HepG2 (cell line): ENCODE measurements around the gene DCLRE1C. TPM values are rescaled to one million over a fixed set of nuclear protein-coding genes. Genes with fewer than 3 reads are reported as not detected.

Experiments
- ATAC-seq: fragments of 200-7000 bp; cut with Tn5 transposase; 3 replicates; pipeline ENCODE4 v1.9.1; 2020; ENCODE audit warnings: mild to moderate bottlenecking, moderate library complexity
- BruUV-seq: library from RNA; stranded (reverse); fragments of 400-500 nt; replicated peaks from 2 replicates; lab custom pipeline; 2021; lab: Mats Ljungman, UMichigan
- CTCF ChIA-PET: fragments of 300-600 bp; formaldehyde crosslinking; extraction: SDS; loops from one replicate; lab custom pipeline; 2021; ENCODE audit warnings: low total read pairs, inconsistent platforms, low intra/inter-chr PET ratio; lab: Yijun Ruan, JAX
- POLR2A ChIA-PET: fragments of 350-600 bp; sonication (Branson Sonifier 250); formaldehyde crosslinking; loops from one replicate; lab custom pipeline; 2020; ENCODE audit warnings: antibody characterized with exemption, inconsistent platforms; lab: Yijun Ruan, JAX
- DNase-seq: peaks from one replicate; pipeline ENCODE4 v3.0.0-alpha.2; 2015; ENCODE audit warnings: low spot score
- FAIRE-seq: peaks from 3 replicates; lab custom pipeline; 2011; peaks lifted over from hg19 to GRCh38; lab: Jason Lieb, UNC
- H2AFZ ChIP-seq: one replicate; pipeline ENCODE4 v1.6.1; 2011; ENCODE audit warnings: low read length, inconsistent platforms
- H3K27ac ChIP-seq: fragments of 300-600 bp; 3 replicates; pipeline ENCODE4 v1.8.0; 2011; ENCODE audit warnings: mixed run types, mild to moderate bottlenecking, mixed read lengths, low read length, inconsistent platforms; ENCODE audit not compliant: insufficient read depth; ENCODE audit errors: extremely low read length
- H3K27me3 ChIP-seq, 2 experiments: fragments of 200-600 bp in 1 of 2; 2 replicates in 1 of 2; 3 replicates in 1 of 2; pipeline versions ENCODE4 v1.6.0 to v1.8.0; 2011; ENCODE audit warnings: low read length in 2 of 2, mild to moderate bottlenecking in 2 of 2, moderate library complexity in 2 of 2, inconsistent platforms in 1 of 2; ENCODE audit not compliant: insufficient read depth in 2 of 2, control insufficient read depth in 1 of 2
- H3K36me3 ChIP-seq, 2 experiments: fragments of 200-600 bp in 1 of 2; replicated peaks in 1 of 2; 2 replicates in 1 of 2; 3 replicates in 1 of 2; pipeline versions ENCODE4 v1.5.1 to v1.8.0; 2011; ENCODE audit warnings: low read length in 2 of 2, inconsistent platforms in 1 of 2; ENCODE audit not compliant: insufficient read depth in 2 of 2, control insufficient read depth in 1 of 2
- H3K4me1 ChIP-seq: 2 replicates; pipeline ENCODE4 v1.5.1; 2012; ENCODE audit warnings: low read length, inconsistent platforms; ENCODE audit not compliant: insufficient read depth
- H3K4me2 ChIP-seq: 2 replicates; pipeline ENCODE4 v1.6.0; 2011; ENCODE audit warnings: low read depth, low read length, inconsistent platforms
- H3K4me3 ChIP-seq, 3 experiments: fragments of 200-600 bp in 1 of 3; sonication (generic), shearing (Covaris generic) in 1 of 3; replicated peaks in 1 of 3; 2 replicates each; pipeline ENCODE4 v1.5.1; 2011 to 2016; ENCODE audit warnings: low read length in 3 of 3, inconsistent platforms in 2 of 3, low read depth in 2 of 3, mild to moderate bottlenecking in 2 of 3, control low read depth in 1 of 3, mixed read lengths in 1 of 3; ENCODE audit not compliant: insufficient read depth in 1 of 3
- H3K79me2 ChIP-seq: one replicate; pipeline ENCODE4 v1.6.1; 2011; ENCODE audit warnings: low read length, inconsistent platforms; ENCODE audit not compliant: insufficient read depth
- H3K9ac ChIP-seq: 2 replicates; pipeline ENCODE4 v1.6.0; 2011; ENCODE audit warnings: mild to moderate bottlenecking, low read depth, low read length, inconsistent platforms; ENCODE audit not compliant: insufficient read depth
- H3K9me3 ChIP-seq: 2 replicates; pipeline ENCODE4 v1.5.1; 2012; ENCODE audit warnings: mild to moderate bottlenecking, low read length
- H4K20me1 ChIP-seq: 2 replicates; pipeline ENCODE4 v1.6.0; 2011; ENCODE audit warnings: inconsistent platforms, mild to moderate bottlenecking, low read length, moderate library complexity; ENCODE audit not compliant: insufficient read depth
- HDAC6 ChIP-seq: fragments of 200-600 bp; sonication (generic); IDR thresholded peaks from 2 replicates; pipeline ENCODE4 v1.7.0; 2017; ENCODE audit warnings: mild to moderate bottlenecking, antibody characterized with exemption, low read length, low read depth
- MIER2 ChIP-seq: IDR thresholded peaks from 2 replicates; pipeline ENCODE4 v1.6.1; 2016; ENCODE audit warnings: missing biosample characterization, missing genetic modification reagents
- NKX3-1 ChIP-seq: sonication (generic); formaldehyde crosslinking; IDR thresholded peaks from 2 replicates; pipeline ENCODE4 v1.5.0; 2020; ENCODE audit warnings: missing genetic modification reagents
- SAP130 ChIP-seq: IDR thresholded peaks from 2 replicates; pipeline ENCODE4 v1.6.1; 2016; ENCODE audit warnings: low read depth
- SCMH1 ChIP-seq: sonication (generic); formaldehyde crosslinking; IDR thresholded peaks from 2 replicates; pipeline ENCODE4 v1.9.0; 2021; ENCODE audit warnings: missing genetic modification reagents, mild to moderate bottlenecking, borderline replicate concordance
- ZNF570 ChIP-seq: sonication (generic); formaldehyde crosslinking; IDR thresholded peaks from 2 replicates; pipeline ENCODE4 v1.4.0; 2020; ENCODE audit warnings: mild to moderate bottlenecking, missing genetic modification reagents, borderline replicate concordance
- WGBS: methylation state at CpG from one replicate; pipeline ENCODE4 v1.1.6; 2017; ENCODE audit warnings: low lambda C conversion rate; 5-methylcytosine and 5-hydroxymethylcytosine counted together
- in situ Hi-C: cut with HindIII; loops from 2 replicates; pipeline ENCODE4 v1.10.0; 2017; ENCODE audit warnings: low pct_unique_long_range_greater_than_20kb; ENCODE audit not compliant: extremely low pct_ligation_motif_present
- intact Hi-C: fragments of 100-400 bp; cut with micrococcal nuclease; formaldehyde crosslinking; loops from one replicate; pipeline ENCODE4 v1.10.0; 2022; ENCODE audit not compliant: unreplicated experiment
- polyA plus RNA-seq, 8 experiments: library from polyadenylated mRNA; depleted of rRNA in 3 of 8; stranded (reverse) in 7 of 8; unstranded in 1 of 8; fragments of >200 nt; fragmentation: Illumina TruSeq in 4 of 8; extraction: Trizol in 4 of 8; gene quantifications; 2 replicates each; pipeline versions ENCODE4 v1.2.1 to v1.2.3, GENCODE V29; 2011 to 2016; ENCODE audit warnings: low read depth in 4 of 8, missing spikeins in 1 of 8, mixed read lengths in 1 of 8; ENCODE audit not compliant: insufficient read depth in 1 of 8
- total RNA-seq, 5 experiments: library from RNA; depleted of rRNA; stranded (reverse); fragments of >200 nt; fragmentation: Illumina TruSeq; extraction: Trizol; gene quantifications; 2 replicates each; pipeline ENCODE4 v1.2.3, GENCODE V29; 2016; ENCODE audit warnings: low read depth in 1 of 5
- TF ChIP-seq, protein P1 (sequence below), 2 experiments: IDR thresholded peaks; 2 replicates each; pipeline ENCODE4 v1.6.1; 2011 to 2012; ENCODE audit warnings: low read length in 2 of 2, borderline replicate concordance in 1 of 2, low read depth in 1 of 2, mild to moderate bottlenecking in 1 of 2, moderate library complexity in 1 of 2

DCLRE1C gene
- total and polyA plus RNA-seq, 2 of the 13 experiments (the other 11 are each of a cell fraction or from before 2014, with no cell fraction given): 3.0 to 10.3 TPM

DNA sequence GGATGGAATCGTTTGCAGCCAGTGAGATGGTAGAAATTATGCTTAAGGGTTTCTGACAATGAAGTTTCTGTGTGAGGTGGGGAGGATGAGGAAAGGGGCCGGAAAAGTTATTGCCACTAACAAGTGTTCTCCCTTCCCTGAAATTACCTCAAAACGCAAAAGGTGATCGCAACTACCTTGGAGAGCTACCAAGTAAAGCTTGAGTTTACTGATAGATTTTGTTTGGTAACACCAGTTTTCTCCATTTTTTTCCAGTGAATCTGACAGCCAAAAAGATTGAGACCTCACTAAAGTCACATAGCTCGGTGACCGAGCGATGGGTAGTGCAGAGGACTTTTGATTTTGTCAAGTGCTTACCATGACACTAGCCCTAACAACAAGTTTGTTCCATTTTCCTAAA lies 73.7 kb downstream of the DCLRE1C start:
- no TSS peak for BruUV-seq

More for the DNA sequence above, 73.7 kb downstream of the DCLRE1C start:
- H3K27me3 ChIP-seq: no peaks in the 10 kb centered on the region; a peak in 1 of 5 replicates
- H3K27ac ChIP-seq: peak overlapping the region; percentile 65
- in situ Hi-C loops: no loop called here
- ChIA-PET POLR2A (interaction anchor here (1.5 to 3.0 kb wide), 2 partner anchors 73 to 80 kb away, joined by 4 to 20 read pairs; partner anchors contain the start of genes DCLRE1C and MEIG1), CTCF (no interaction called here)
- no peak overlapping the region for H2AFZ ChIP-seq
- H3K9me3 ChIP-seq: no peaks in the 10 kb centered on the region
- ATAC-seq (no peak), DNase-seq (no peak), FAIRE-seq (no peak)
- peak overlapping the region; percentile 88 for H3K9ac ChIP-seq
- intact Hi-C loops: no loop called here
- H3K4me3 ChIP-seq: peak overlapping the region; percentile 76 to 98 (median 91)
- peaks cover 74% of the 10 kb centered on the region for H3K79me2 ChIP-seq
- peaks cover 0 to 16% of the 10 kb centered on the region in 2 experiments; a peak in 2 of 5 replicates for H3K36me3 ChIP-seq
- TF ChIP-seq SCMH1 (CRISPR knock-in tag) (no peak), ZNF570 (CRISPR knock-in tag) (no peak), HDAC6 (no peak), MIER2 (CRISPR knock-in tag) (peak; percentile 76), NKX3-1 (no peak), SAP130 (peak; percentile 30; the same call in 1 of the 2 replicates)
- TF ChIP-seq, protein P1, sequence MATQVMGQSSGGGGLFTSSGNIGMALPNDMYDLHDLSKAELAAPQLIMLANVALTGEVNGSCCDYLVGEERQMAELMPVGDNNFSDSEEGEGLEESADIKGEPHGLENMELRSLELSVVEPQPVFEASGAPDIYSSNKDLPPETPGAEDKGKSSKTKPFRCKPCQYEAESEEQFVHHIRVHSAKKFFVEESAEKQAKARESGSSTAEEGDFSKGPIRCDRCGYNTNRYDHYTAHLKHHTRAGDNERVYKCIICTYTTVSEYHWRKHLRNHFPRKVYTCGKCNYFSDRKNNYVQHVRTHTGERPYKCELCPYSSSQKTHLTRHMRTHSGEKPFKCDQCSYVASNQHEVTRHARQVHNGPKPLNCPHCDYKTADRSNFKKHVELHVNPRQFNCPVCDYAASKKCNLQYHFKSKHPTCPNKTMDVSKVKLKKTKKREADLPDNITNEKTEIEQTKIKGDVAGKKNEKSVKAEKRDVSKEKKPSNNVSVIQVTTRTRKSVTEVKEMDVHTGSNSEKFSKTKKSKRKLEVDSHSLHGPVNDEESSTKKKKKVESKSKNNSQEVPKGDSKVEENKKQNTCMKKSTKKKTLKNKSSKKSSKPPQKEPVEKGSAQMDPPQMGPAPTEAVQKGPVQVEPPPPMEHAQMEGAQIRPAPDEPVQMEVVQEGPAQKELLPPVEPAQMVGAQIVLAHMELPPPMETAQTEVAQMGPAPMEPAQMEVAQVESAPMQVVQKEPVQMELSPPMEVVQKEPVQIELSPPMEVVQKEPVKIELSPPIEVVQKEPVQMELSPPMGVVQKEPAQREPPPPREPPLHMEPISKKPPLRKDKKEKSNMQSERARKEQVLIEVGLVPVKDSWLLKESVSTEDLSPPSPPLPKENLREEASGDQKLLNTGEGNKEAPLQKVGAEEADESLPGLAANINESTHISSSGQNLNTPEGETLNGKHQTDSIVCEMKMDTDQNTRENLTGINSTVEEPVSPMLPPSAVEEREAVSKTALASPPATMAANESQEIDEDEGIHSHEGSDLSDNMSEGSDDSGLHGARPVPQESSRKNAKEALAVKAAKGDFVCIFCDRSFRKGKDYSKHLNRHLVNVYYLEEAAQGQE (IDR thresholded peaks at IDR 0.05; ENCODE audit: borderline replicate concordance in 1 of 2, low read depth in 1 of 2, low read length in 2 of 2): peak; percentile 3 to 88
- H4K20me1 ChIP-seq: no peaks in the 10 kb centered on the region
- 25% methylated on average over 7 of the region's 7 CpGs for WGBS
- H3K4me1 ChIP-seq: peaks cover 38% of the 10 kb centered on the region
- peak overlapping the region; percentile 77 for H3K4me2 ChIP-seq
